Kidney epithelial cell (primary cell): ENCODE measurements around the gene CAPN9. TPM values are rescaled to one million over a fixed set of nuclear protein-coding genes. Genes with fewer than 3 reads are reported as not detected.

Experiments used
- DNase-seq: peaks from one replicate; pipeline ENCODE4 v3.0.0-alpha.2; 2010; ENCODE audit warnings: low read depth
- H3K27me3 ChIP-seq: 2 replicates; pipeline ENCODE4 v1.6.0; 2011; ENCODE audit warnings: low read length; ENCODE audit not compliant: control insufficient read depth, insufficient read depth
- H3K36me3 ChIP-seq: 2 replicates; pipeline ENCODE4 v1.5.1; 2011; ENCODE audit warnings: low read length; ENCODE audit not compliant: control insufficient read depth, insufficient read depth
- H3K4me3 ChIP-seq: 2 replicates; pipeline ENCODE4 v1.5.1; 2011; ENCODE audit warnings: low read depth, mild to moderate bottlenecking, control low read depth, low read length
- total RNA-seq: library from RNA; depleted of rRNA; stranded (reverse); fragments of >200 nt; gene quantifications from 2 replicates; pipeline ENCODE4 v1.2.3, GENCODE V29; 2015
- TF ChIP-seq, protein P1 (sequence below): IDR thresholded peaks from 2 replicates; pipeline ENCODE4 v1.5.1; 2011; ENCODE audit warnings: mild to moderate bottlenecking, moderate library complexity, low read length, control low read depth, inconsistent platforms; ENCODE audit not compliant: insufficient read depth, poor library complexity, severe bottlenecking

CAPN9 gene
- total RNA-seq, 1 donor from 2014 or later = 0.04 TPM

- H3K27me3 ChIP-seq = no peaks in the 10 kb centered on the region
- no peak for DNase-seq
Measured at GRCh38 chr1:230820568-230820967, 73.4 kb downstream of the CAPN9 start.

GRCh38 chr1:230821346-230821745, 74.2 kb downstream of the CAPN9 start:
- DNase-seq = no peak
- TF ChIP-seq, protein P1, sequence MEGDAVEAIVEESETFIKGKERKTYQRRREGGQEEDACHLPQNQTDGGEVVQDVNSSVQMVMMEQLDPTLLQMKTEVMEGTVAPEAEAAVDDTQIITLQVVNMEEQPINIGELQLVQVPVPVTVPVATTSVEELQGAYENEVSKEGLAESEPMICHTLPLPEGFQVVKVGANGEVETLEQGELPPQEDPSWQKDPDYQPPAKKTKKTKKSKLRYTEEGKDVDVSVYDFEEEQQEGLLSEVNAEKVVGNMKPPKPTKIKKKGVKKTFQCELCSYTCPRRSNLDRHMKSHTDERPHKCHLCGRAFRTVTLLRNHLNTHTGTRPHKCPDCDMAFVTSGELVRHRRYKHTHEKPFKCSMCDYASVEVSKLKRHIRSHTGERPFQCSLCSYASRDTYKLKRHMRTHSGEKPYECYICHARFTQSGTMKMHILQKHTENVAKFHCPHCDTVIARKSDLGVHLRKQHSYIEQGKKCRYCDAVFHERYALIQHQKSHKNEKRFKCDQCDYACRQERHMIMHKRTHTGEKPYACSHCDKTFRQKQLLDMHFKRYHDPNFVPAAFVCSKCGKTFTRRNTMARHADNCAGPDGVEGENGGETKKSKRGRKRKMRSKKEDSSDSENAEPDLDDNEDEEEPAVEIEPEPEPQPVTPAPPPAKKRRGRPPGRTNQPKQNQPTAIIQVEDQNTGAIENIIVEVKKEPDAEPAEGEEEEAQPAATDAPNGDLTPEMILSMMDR = no peak
- Histone ChIP-seq H3K27me3 (no peaks in the 10 kb centered on the region), H3K4me3 (no peak overlapping the region), H3K36me3 (no peaks in the 10 kb centered on the region)

More at GRCh38 chr1:230820568-230820967, 73.4 kb downstream of the CAPN9 start:
- Histone ChIP-seq H3K4me3 (no peak overlapping the region), H3K36me3 (no peaks in the 10 kb centered on the region)
- TF ChIP-seq, protein P1 = no peak

DNA sequence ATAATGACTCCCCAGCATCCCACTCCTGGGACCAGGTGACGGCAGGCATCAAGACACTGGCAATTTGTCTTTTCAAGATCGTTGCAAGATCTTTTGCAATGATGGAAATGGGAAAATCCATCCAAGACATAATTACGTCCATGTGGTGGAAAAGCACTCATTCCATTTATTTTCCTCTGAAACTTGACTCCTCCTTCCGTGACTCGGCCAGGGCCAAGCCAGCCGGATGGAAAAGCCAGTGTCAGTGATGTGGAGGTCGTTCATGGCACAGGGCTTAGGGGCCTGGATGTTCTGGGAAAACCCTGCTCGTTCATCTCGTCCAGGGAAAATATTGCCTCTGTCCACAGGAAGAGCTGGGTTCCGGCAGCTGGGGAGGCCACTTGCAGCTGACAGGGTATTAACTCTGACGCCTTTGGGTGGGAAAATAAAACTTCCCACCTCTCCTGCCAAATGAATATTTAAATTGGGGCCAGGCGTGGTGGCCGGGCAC, 74.9 kb downstream of the CAPN9 start:
- H3K36me3 ChIP-seq = no peaks in the 10 kb centered on the region
- no peak overlapping the region for H3K4me3 ChIP-seq
- no peak for DNase-seq
- H3K27me3 ChIP-seq = no peaks in the 10 kb centered on the region
- TF ChIP-seq, protein P1 = no peak

GRCh38 chr1:230823426-230823825, 76.2 kb downstream of the CAPN9 start:
- Histone ChIP-seq H3K36me3 (no peaks in the 10 kb centered on the region), H3K27me3 (no peaks in the 10 kb centered on the region), H3K4me3 (no peak overlapping the region)
- TF ChIP-seq, protein P1 = no peak
- no peak for DNase-seq

- TF ChIP-seq, protein P1 = no peak
- H3K4me3 ChIP-seq = no peak overlapping the region
- no peak for DNase-seq
- no peaks in the 10 kb centered on the region for H3K27me3 ChIP-seq
- no peaks in the 10 kb centered on the region for H3K36me3 ChIP-seq
Measured at GRCh38 chr1:230823931-230824381, 76.8 kb downstream of the CAPN9 start.

DNA sequence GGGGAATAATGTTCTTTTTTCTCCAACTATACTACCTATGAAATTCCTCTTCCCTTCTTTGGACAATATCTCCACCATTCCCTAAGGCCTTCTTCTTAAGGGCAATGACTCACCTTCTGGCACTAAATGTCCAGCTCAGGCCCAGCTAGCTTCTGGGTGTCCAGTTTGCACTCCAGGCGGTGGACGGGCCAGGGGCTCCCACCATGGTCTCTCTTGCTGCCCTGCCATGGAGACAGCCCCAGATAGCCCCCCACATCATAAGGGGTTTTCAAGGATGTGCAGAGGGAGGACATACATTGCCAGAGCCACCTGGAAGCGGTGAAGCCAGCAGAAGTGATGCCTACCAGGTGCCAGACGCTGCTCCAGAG, 77.3 kb downstream of the CAPN9 start:
- TF ChIP-seq, protein P1 = no peak
- no peak for DNase-seq
- Histone ChIP-seq H3K27me3 (no peaks in the 10 kb centered on the region), H3K36me3 (no peaks in the 10 kb centered on the region), H3K4me3 (no peak overlapping the region)
